Kidney capillary endothelial cell (primary cell): ENCODE measurements around the gene GPX7.

Experiments used
- DNase-seq: peaks from one replicate; pipeline ENCODE4 v3.0.0-alpha.2; 2018; ENCODE audit warnings: low spot score

GPX7 gene

DNA sequence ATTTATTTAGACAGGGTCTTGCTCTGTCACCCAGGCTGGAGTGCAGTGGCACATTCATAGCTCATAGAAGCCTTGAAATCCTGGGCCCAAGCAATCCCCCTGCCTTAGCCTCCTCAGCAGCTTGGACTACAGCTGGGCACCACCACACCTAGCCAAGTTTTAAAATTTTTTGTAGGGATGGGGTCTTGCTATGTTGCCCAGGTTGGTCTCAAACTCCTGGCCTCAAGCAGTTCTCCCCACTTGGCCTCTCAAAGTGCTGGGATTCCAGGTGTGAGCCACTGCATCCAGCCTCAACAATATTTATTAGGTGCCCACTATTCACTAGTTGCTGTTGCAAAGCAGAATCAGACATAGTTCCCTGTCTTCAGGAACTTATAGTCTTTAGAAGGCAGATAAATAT lies 14.1 kb upstream of the GPX7 start:
- no peak for DNase-seq

GRCh38 chr1:52588535-52588934 lies 13.6 kb upstream of the GPX7 start:
- DNase-seq, result no peak

DNA sequence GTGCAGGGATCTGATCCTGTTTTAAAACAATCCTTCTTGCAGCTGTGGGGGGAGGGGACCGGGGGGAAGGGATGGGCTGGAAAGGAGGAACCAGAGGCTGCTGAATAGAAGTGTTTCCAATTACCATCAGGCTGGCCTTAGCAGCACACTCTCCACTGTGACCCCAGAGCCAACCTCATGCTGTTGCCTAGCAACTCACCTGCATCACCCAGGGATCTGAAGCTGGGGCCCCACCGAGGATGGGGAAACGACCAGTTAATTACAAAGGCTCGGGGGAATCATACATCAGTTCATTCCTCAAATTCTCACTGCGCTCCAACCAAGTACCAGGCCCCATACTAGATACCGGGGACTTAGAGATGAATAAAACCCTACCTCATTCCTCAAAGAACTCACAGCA lies 11.9 kb upstream of the GPX7 start:
- DNase-seq, result no peak

DNA sequence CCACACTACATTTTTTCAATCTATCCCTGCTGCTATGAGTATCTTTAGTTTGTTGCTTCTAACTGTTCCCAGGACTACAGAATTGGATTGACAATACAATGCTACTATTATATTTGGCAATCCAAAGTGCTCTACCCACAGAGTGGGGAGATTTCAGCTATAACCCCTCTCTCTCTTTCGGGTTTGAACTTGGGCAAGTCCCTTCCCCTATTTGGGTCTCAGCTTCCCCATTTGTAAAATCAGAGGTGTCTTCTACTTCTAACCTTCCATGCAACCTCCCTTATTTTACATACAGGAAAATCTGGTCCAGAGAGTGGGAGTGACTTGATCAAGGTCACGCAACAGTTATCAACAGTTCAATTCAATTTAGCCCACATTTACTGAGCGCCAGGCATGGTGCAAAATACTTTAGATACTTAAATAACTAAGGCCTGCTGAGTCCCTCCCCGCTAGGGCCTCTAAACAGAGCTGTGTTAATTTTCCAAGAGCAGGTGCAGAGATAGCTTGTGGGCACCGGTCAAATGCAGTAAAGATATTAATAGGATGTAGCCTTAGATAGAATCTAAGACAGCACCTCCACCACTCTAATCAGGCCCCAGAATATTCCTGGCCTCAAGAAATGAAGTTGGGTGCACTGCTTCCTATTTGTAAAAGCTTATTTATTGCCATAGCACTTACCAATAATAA lies 9.4 kb upstream of the GPX7 start:
- DNase-seq, result no peak

DNA sequence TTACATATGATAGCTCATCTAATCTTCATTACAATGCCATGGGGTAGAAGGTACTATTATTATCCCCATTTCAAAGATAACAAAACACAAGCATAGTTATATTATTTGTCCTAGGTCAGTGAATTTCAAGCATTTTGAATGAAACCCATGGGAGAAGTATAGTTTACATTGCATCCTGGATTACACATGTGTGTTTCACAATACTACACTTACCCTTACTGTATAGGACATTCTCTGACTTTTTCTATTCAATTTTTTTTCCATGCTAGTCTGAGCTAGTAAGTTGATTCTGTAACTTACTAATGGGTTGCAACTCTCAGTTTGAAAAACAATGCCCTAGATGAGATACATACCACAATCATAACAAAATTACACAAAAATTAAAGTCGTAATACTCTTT lies 8.7 kb upstream of the GPX7 start:
- no peak for DNase-seq

- no peak for DNase-seq
These were observed 7.1 kb upstream of the GPX7 start for GRCh38 chr1:52595061-52595460.

- DNase-seq, result no peak
These were observed 4.3 kb upstream of the GPX7 start for GRCh38 chr1:52597912-52598311.

DNA sequence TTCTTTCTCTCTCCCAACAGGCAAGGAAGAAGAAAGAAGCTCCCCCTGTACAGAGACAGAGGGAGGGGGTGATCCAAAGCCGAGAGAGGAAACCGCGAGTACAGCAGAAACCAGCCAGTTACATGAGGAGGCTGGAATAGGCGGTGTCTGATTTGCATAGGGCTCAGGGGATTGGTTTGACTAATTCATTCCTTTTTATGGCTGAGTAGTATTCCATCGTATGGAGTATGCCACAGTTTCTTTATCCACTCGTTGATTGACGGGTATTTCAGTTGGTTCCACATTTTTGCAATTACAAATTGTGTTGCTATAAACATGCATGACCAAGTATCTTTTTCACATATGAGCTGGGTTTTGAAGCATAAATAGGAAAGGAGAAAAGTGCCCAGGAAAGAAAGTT lies 3.4 kb upstream of the GPX7 start:
- no peak for DNase-seq

GRCh38 chr1:52599236-52599635 lies 2.9 kb upstream of the GPX7 start:
- no peak for DNase-seq

GRCh38 chr1:52600533-52601179 lies 1.5 kb upstream of the GPX7 start:
- no peak for DNase-seq

DNA sequence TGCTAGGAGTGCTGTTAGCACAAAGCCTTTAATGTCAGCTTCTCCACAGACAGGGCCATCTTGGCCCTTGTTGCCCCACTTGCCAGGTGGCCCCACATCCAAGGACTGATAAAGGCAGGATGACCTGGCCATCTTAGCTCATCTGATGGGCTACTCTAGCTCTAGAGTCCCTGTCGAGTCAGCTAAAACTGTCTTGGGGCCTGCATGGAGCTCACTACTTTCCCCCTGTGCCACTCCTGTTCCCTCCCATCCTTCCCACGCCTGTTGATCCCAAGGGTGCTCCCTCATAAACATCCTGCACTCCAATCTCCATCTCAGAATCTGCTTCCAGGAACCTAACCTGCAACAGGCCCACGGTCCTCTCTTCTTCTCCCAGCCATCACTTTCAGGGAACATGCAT lies 652 bp upstream of the GPX7 start:
- DNase-seq, result no peak

- DNase-seq, result no peak
These were observed 857 bp downstream of the GPX7 start for GRCh38 chr1:52602856-52603600.

DNA sequence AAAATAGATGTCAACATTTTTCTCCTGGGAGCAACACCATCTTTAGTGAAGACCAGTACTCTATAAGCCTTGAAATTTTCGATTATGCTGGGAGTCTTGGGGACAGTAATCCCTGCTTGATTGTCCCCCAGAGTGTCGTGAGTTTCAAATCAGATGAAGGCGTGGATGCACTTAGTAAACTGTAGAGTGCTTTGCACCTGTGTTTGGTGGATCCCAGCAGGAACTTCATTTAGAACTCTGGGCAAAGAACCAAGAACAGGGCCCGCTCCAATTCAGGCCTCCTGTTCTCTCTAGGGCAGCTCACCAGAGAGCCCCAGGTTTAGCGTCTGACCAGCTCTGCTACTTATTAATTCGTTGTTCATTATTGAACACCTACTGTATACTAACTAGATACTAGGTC lies 1.5 kb downstream of the GPX7 start:
- no peak for DNase-seq

DNA sequence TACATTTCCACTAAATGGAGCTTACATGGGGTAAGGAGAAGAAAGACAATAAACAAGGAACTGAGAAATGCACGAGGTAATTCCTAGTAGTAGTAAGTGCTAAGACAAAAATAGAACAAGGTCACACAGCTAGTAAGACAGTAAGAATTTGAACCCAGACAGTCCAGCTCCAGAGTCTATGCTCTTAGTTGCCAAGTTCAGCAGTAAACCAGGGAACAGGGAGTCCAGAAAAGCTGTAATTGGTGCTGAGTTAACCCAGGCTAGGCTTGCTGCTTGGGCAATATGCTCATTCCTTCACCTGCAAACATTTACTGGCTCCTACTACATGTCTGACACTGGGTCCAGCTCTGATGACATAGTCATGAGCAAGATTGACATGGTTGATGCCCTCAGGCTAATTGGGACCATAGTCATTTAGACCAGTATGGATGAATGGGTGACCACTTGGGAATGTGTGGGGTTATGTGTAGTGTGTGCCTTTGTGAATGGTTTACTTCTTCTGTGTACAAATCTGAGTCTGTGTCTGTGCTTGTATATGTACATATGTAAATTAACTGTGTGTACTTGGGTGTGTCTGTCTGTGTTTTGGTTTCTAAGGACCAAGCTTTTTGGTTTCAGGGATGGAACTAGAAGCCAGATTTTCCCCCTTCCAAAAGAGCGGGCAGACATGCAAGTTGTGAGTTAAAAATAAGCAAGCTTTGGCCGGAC lies 2.0 kb downstream of the GPX7 start:
- DNase-seq, result no peak

GRCh38 chr1:52613636-52614373 lies 11.6 kb downstream of the GPX7 start:
- DNase-seq, result no peak

- DNase-seq, result no peak
These were observed 12.5 kb downstream of the GPX7 start for GRCh38 chr1:52614671-52615070.

GRCh38 chr1:52615489-52616042 lies 13.4 kb downstream of the GPX7 start:
- no peak for DNase-seq

DNA sequence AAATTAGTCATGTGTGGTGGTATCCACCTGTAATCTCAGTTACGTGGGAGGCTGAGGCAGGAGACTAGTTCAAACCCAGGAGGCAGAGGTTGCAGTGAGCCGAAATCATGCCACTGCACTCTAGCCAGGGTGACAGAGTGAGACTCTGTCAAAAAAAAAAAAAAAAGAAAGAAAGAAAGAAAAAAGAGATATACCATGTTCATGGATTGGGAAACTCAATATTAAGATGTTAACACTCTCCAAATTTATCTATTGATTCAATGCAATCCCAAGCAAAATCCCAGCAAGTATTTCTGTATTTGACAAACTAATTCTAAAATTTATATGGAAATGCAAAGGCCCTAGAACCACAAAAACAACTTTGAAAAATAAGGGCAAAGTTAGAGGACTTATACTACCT lies 19.8 kb downstream of the GPX7 start:
- DNase-seq, result no peak

- no peak for DNase-seq
These were observed 21.6 kb downstream of the GPX7 start for GRCh38 chr1:52623812-52624211.

GRCh38 chr1:52627028-52627427 lies 24.9 kb downstream of the GPX7 start:
- no peak for DNase-seq

- no peak for DNase-seq
These were observed 26.6 kb downstream of the GPX7 start for GRCh38 chr1:52628614-52629324.
